HepG2 (cell line): Measurements from ENCODE around the gene MBD4. TPM values are rescaled to one million over a fixed set of nuclear protein-coding genes. Genes with fewer than 3 reads are reported as not detected.

Source experiments
- EEA1 ChIP-seq: sonication (generic); formaldehyde crosslinking; IDR thresholded peaks from 2 replicates; pipeline ENCODE4 v1.5.1; 2020; ENCODE audit warnings: mild to moderate bottlenecking, missing genetic modification reagents, borderline replicate concordance
- ESRRA ChIP-seq: sonication (generic); formaldehyde crosslinking; IDR thresholded peaks from 2 replicates; pipeline ENCODE4 v1.5.1; 2020; ENCODE audit warnings: mild to moderate bottlenecking, low read depth, missing genetic modification reagents
- HCFC1 ChIP-seq: fragments of 150-350 bp; IDR thresholded peaks from 2 replicates; pipeline ENCODE4 v1.6.1; 2014; ENCODE audit warnings: low read depth, low read length
- KLF6 ChIP-seq: IDR thresholded peaks from 2 replicates; pipeline ENCODE4 v1.8.0; 2016; ENCODE audit warnings: missing biosample characterization, missing genetic modification reagents
- MAFK ChIP-seq, 2 experiments: IDR thresholded peaks in 1 of 2; conservative IDR thresholded peaks in 1 of 2; 2 replicates each; pipeline ENCODE4 v1.6.1; 2011; ENCODE audit warnings: improper control_type of control experiment in 2 of 2, low read length in 2 of 2
- MIXL1 ChIP-seq: IDR thresholded peaks from 2 replicates; pipeline ENCODE4 v1.6.1; 2016
- PCBP1 ChIP-seq: fragments of 200-400 bp; formaldehyde crosslinking; IDR thresholded peaks from 2 replicates; pipeline ENCODE4 v1.6.1; 2017; ENCODE audit warnings: mild to moderate bottlenecking, low read depth, low read length, borderline replicate concordance
- TGIF2 ChIP-seq: IDR thresholded peaks from 2 replicates; pipeline ENCODE4 v1.6.1; 2016; ENCODE audit warnings: control low read depth, missing compliant biosample characterization
- ZBTB7B ChIP-seq: sonication (generic); formaldehyde crosslinking; IDR thresholded peaks from 2 replicates; pipeline ENCODE4 v1.4.0; 2020; ENCODE audit warnings: missing genetic modification reagents
- ZGPAT ChIP-seq: IDR thresholded peaks from 2 replicates; pipeline ENCODE4 v1.6.1; 2016; ENCODE audit warnings: mild to moderate bottlenecking
- ZNF362 ChIP-seq: sonication (generic); formaldehyde crosslinking; IDR thresholded peaks from 2 replicates; pipeline ENCODE4 v1.4.0; 2020; ENCODE audit warnings: missing genetic modification reagents, mild to moderate bottlenecking, borderline replicate concordance
- ZNF605 ChIP-seq: sonication (generic); formaldehyde crosslinking; IDR thresholded peaks from 2 replicates; pipeline ENCODE4 v1.8.0; 2022; ENCODE audit warnings: mild to moderate bottlenecking, missing genetic modification reagents
- ZNF773 ChIP-seq: sonication (generic); formaldehyde crosslinking; IDR thresholded peaks from 2 replicates; pipeline ENCODE4 v1.4.0; 2020; ENCODE audit warnings: missing genetic modification reagents, borderline replicate concordance
- ZXDC ChIP-seq: sonication (generic); formaldehyde crosslinking; IDR thresholded peaks from 2 replicates; pipeline ENCODE4 v1.5.0; 2020; ENCODE audit warnings: mild to moderate bottlenecking, missing genetic modification reagents
- polyA plus RNA-seq, 8 experiments: library from polyadenylated mRNA; depleted of rRNA in 3 of 8; stranded (reverse) in 7 of 8; unstranded in 1 of 8; fragments of >200 nt; fragmentation: Illumina TruSeq in 4 of 8; extraction: Trizol in 4 of 8; gene quantifications; 2 replicates each; pipeline versions ENCODE4 v1.2.1 to v1.2.3, GENCODE V29; 2011 to 2016; ENCODE audit warnings: low read depth in 4 of 8, missing spikeins in 1 of 8, mixed read lengths in 1 of 8; ENCODE audit not compliant: insufficient read depth in 1 of 8
- total RNA-seq, 5 experiments: library from RNA; depleted of rRNA; stranded (reverse); fragments of >200 nt; fragmentation: Illumina TruSeq; extraction: Trizol; gene quantifications; 2 replicates each; pipeline ENCODE4 v1.2.3, GENCODE V29; 2016; ENCODE audit warnings: low read depth in 1 of 5
- TF ChIP-seq, protein P1 (sequence below): sonication (generic); formaldehyde crosslinking; IDR thresholded peaks from 2 replicates; pipeline ENCODE4 v1.4.0; 2020; ENCODE audit warnings: low read depth, mild to moderate bottlenecking, missing genetic modification reagents
- TF ChIP-seq, protein P2 (sequence below): sonication (generic); formaldehyde crosslinking; IDR thresholded peaks from 2 replicates; pipeline ENCODE4 v1.4.0; 2020; ENCODE audit warnings: mild to moderate bottlenecking, missing genetic modification reagents
- TF ChIP-seq, protein P3 (sequence below): sonication (generic); formaldehyde crosslinking; IDR thresholded peaks from 2 replicates; pipeline ENCODE4 v1.8.0; 2022; ENCODE audit warnings: mild to moderate bottlenecking, missing genetic modification reagents, moderate library complexity

MBD4 gene
- total and polyA plus RNA-seq, 2 of the 13 experiments (the other 11 are each of a cell fraction or from before 2014, with no cell fraction given), result 14.9 to 25.3 TPM

GRCh38 chr3:129399145-129399894, 40.4 kb downstream of the MBD4 start (continued):
- peak; percentile 66; the same call in 1 of the 2 replicates for TF ChIP-seq ZGPAT (CRISPR knock-in tag)
- TF ChIP-seq MAFK (conservative IDR thresholded peaks at IDR 0.05 in 1 of 2, IDR thresholded peaks at IDR 0.05 in 1 of 2; ENCODE audit: low read length in 2 of 2), result no peak
- TF ChIP-seq ZNF773 (CRISPR knock-in tag), result no peak
- TF ChIP-seq TGIF2, result peak; percentile 63; the same call in 1 of the 2 replicates
- TF ChIP-seq, protein P1, sequence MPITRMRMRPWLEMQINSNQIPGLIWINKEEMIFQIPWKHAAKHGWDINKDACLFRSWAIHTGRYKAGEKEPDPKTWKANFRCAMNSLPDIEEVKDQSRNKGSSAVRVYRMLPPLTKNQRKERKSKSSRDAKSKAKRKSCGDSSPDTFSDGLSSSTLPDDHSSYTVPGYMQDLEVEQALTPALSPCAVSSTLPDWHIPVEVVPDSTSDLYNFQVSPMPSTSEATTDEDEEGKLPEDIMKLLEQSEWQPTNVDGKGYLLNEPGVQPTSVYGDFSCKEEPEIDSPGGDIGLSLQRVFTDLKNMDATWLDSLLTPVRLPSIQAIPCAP, result no peak
- TF ChIP-seq HCFC1, result peak; percentile 69
- TF ChIP-seq PCBP1, result no peak
- TF ChIP-seq ZNF362 (CRISPR knock-in tag), result 0 out of 2 replicates have a peak, but pooled peaks have one; percentile 33
- no peak for TF ChIP-seq KLF6 (CRISPR knock-in tag)
- 0 out of 2 replicates have a peak, but pooled peaks have one; percentile 12 for TF ChIP-seq ESRRA (CRISPR knock-in tag)
- TF ChIP-seq ZNF605 (CRISPR knock-in tag), result no peak
- TF ChIP-seq ZBTB7B (CRISPR knock-in tag), result no peak
- no peak for TF ChIP-seq ZXDC
- TF ChIP-seq, protein P2, sequence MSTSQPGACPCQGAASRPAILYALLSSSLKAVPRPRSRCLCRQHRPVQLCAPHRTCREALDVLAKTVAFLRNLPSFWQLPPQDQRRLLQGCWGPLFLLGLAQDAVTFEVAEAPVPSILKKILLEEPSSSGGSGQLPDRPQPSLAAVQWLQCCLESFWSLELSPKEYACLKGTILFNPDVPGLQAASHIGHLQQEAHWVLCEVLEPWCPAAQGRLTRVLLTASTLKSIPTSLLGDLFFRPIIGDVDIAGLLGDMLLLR (CRISPR knock-in tag), result no peak
- no peak for TF ChIP-seq EEA1 (CRISPR knock-in tag)
- no peak for TF ChIP-seq MIXL1 (CRISPR knock-in tag)
- TF ChIP-seq, protein P3, sequence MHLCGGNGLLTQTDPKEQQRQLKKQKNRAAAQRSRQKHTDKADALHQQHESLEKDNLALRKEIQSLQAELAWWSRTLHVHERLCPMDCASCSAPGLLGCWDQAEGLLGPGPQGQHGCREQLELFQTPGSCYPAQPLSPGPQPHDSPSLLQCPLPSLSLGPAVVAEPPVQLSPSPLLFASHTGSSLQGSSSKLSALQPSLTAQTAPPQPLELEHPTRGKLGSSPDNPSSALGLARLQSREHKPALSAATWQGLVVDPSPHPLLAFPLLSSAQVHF, result no peak
